ENCODE results near the gene OR2A12. TPM values are rescaled to one million over a fixed set of nuclear protein-coding genes. Genes with fewer than 3 reads are reported as not detected.
A peak's percentile ranks its signal among the peaks of the same experiment; 100 is the strongest.

Gene OR2A12
- total and polyA plus RNA-seq, 4 donors: not detected

- DNase-seq: no peak
- Histone ChIP-seq H3K27ac (ENCODE audit: low read depth in 1 of 2, low read length in 2 of 2) (no peak overlapping the region), H3K27me3 (ENCODE audit: control insufficient read depth in 1 of 2, insufficient read depth in 2 of 2, low read length in 1 of 2) (no peaks in the 10 kb centered on the region), H3K4me3 (ENCODE audit: low read length in 2 of 2) (no peak overlapping the region), H3K4me1 (ENCODE audit: control insufficient read depth in 1 of 2, insufficient read depth in 2 of 2, low read length in 2 of 2) (no peaks in the 10 kb centered on the region), H3K36me3 (ENCODE audit: control insufficient read depth in 1 of 2, insufficient read depth in 2 of 2, low read length in 1 of 2) (no peaks in the 10 kb centered on the region), H3K9me3 (ENCODE audit: control insufficient read depth, low read length) (peaks cover 2% of the 10 kb centered on the region)
- 82 to 87% methylated on average over 2 of the region's 2 CpGs for WGBS, 2 donors
- no peak for ATAC-seq (ENCODE audit: low FRiP score)
- intact Hi-C loops (cut with DNase I): loop anchor here in 1 of 2 donors (10.0 kb wide), 1 partner anchor 166 kb away; no protein-coding TSS in a partner anchor
Measured at GRCh38 chr7:144130730-144131129, 44.7 kb downstream of the OR2A12 start.

- H3K27me3 ChIP-seq (ENCODE audit: control insufficient read depth in 1 of 2, insufficient read depth in 2 of 2, low read length in 1 of 2): no peaks in the 10 kb centered on the region
- ATAC-seq (ENCODE audit: low FRiP score) (no peak), DNase-seq (no peak)
- H3K4me3 ChIP-seq (ENCODE audit: low read length in 2 of 2): no peak overlapping the region
- H3K27ac ChIP-seq (ENCODE audit: low read depth in 1 of 2, low read length in 2 of 2): no peak overlapping the region
- H3K9me3 ChIP-seq (ENCODE audit: control insufficient read depth, low read length): peaks cover 2% of the 10 kb centered on the region
- WGBS, 2 donors: 51 to 73% methylated on average over 3 of the region's 3 CpGs
- intact Hi-C loops (cut with DNase I): loop anchor here in 1 of 2 donors (10.0 kb wide), 1 partner anchor 167 kb away; no protein-coding TSS in a partner anchor
- no peaks in the 10 kb centered on the region for H3K36me3 ChIP-seq (ENCODE audit: control insufficient read depth in 1 of 2, insufficient read depth in 2 of 2, low read length in 1 of 2)
- H3K4me1 ChIP-seq (ENCODE audit: control insufficient read depth in 1 of 2, insufficient read depth in 2 of 2, low read length in 2 of 2): no peaks in the 10 kb centered on the region
Measured at GRCh38 chr7:144132262-144132661, 46.2 kb downstream of the OR2A12 start.

- H3K27me3 ChIP-seq (ENCODE audit: control insufficient read depth in 1 of 2, insufficient read depth in 2 of 2, low read length in 1 of 2): no peaks in the 10 kb centered on the region
- DNase-seq (no peak), ATAC-seq (ENCODE audit: low FRiP score) (no peak)
- H3K4me3 ChIP-seq (ENCODE audit: low read length in 2 of 2): no peak overlapping the region
- no peaks in the 10 kb centered on the region for H3K36me3 ChIP-seq (ENCODE audit: control insufficient read depth in 1 of 2, insufficient read depth in 2 of 2, low read length in 1 of 2)
- no peak overlapping the region for H3K27ac ChIP-seq (ENCODE audit: low read depth in 1 of 2, low read length in 2 of 2)
- peaks cover 2% of the 10 kb centered on the region for H3K9me3 ChIP-seq (ENCODE audit: control insufficient read depth, low read length)
- WGBS, 2 donors: 80 to 83% methylated on average over 6 of the region's 6 CpGs
- H3K4me1 ChIP-seq (ENCODE audit: control insufficient read depth in 1 of 2, insufficient read depth in 2 of 2, low read length in 2 of 2): no peaks in the 10 kb centered on the region
- intact Hi-C loops (cut with DNase I): loop anchor here in 1 of 2 donors (10.0 kb wide), 1 partner anchor 169 kb away; no protein-coding TSS in a partner anchor
Measured at GRCh38 chr7:144133307-144133706, 47.2 kb downstream of the OR2A12 start.

- no peaks in the 10 kb centered on the region for H3K4me1 ChIP-seq (ENCODE audit: control insufficient read depth in 1 of 2, insufficient read depth in 2 of 2, low read length in 2 of 2)
- ATAC-seq (ENCODE audit: low FRiP score) (no peak), DNase-seq (no peak)
- 67 to 72% methylated on average over 1 of the region's 1 CpG for WGBS, 2 donors
- no peaks in the 10 kb centered on the region for H3K36me3 ChIP-seq (ENCODE audit: control insufficient read depth in 1 of 2, insufficient read depth in 2 of 2, low read length in 1 of 2)
- H3K27ac ChIP-seq (ENCODE audit: low read depth in 1 of 2, low read length in 2 of 2): no peak overlapping the region
- H3K4me3 ChIP-seq (ENCODE audit: low read length in 2 of 2): no peak overlapping the region
- peaks cover 2% of the 10 kb centered on the region for H3K9me3 ChIP-seq (ENCODE audit: control insufficient read depth, low read length)
- H3K27me3 ChIP-seq (ENCODE audit: control insufficient read depth in 1 of 2, insufficient read depth in 2 of 2, low read length in 1 of 2): no peaks in the 10 kb centered on the region
- intact Hi-C loops (cut with DNase I): loop anchor here in 1 of 2 donors (10.0 kb wide), 1 partner anchor 169 kb away; no protein-coding TSS in a partner anchor
Measured at GRCh38 chr7:144134116-144134515, 48.0 kb downstream of the OR2A12 start.

- no peaks in the 10 kb centered on the region for H3K9me3 ChIP-seq (ENCODE audit: control insufficient read depth, low read length)
- no peaks in the 10 kb centered on the region for H3K4me1 ChIP-seq (ENCODE audit: control insufficient read depth in 1 of 2, insufficient read depth in 2 of 2, low read length in 2 of 2)
- no peaks in the 10 kb centered on the region for H3K36me3 ChIP-seq (ENCODE audit: control insufficient read depth in 1 of 2, insufficient read depth in 2 of 2, low read length in 1 of 2)
- WGBS, 2 donors: 43 to 67% methylated on average over 1 of the region's 1 CpG
- ATAC-seq (ENCODE audit: low FRiP score) (no peak), DNase-seq (no peak)
- H3K27me3 ChIP-seq (ENCODE audit: control insufficient read depth in 1 of 2, insufficient read depth in 2 of 2, low read length in 1 of 2): no peaks in the 10 kb centered on the region
- intact Hi-C loops (cut with DNase I): loop anchor here in 1 of 2 donors (10.0 kb wide), 1 partner anchor 173 kb away; no protein-coding TSS in a partner anchor
- H3K27ac ChIP-seq (ENCODE audit: low read depth in 1 of 2, low read length in 2 of 2): no peak overlapping the region
- no peak overlapping the region for H3K4me3 ChIP-seq (ENCODE audit: low read length in 2 of 2)
Measured at GRCh38 chr7:144137501-144137900, 51.4 kb downstream of the OR2A12 start.

- Histone ChIP-seq H3K27me3 (ENCODE audit: control insufficient read depth in 1 of 2, insufficient read depth in 2 of 2, low read length in 1 of 2) (no peaks in the 10 kb centered on the region), H3K4me3 (ENCODE audit: low read length in 2 of 2) (no peak overlapping the region), H3K36me3 (ENCODE audit: control insufficient read depth in 1 of 2, insufficient read depth in 2 of 2, low read length in 1 of 2) (no peaks in the 10 kb centered on the region), H3K27ac (ENCODE audit: low read depth in 1 of 2, low read length in 2 of 2) (no peak overlapping the region), H3K4me1 (ENCODE audit: control insufficient read depth in 1 of 2, insufficient read depth in 2 of 2, low read length in 2 of 2) (no peaks in the 10 kb centered on the region), H3K9me3 (ENCODE audit: control insufficient read depth, low read length) (peaks cover 9% of the 10 kb centered on the region)
- intact Hi-C loops (cut with DNase I): no loop called here
- WGBS, 2 donors: 81 to 88% methylated on average over 3 of the region's 3 CpGs
- ATAC-seq (ENCODE audit: low FRiP score): peak; percentile 29
- no peak for DNase-seq
Measured at GRCh38 chr7:144142187-144142586, 56.1 kb downstream of the OR2A12 start.

- 93 to 94% methylated on average over 3 of the region's 3 CpGs for WGBS, 2 donors
- ATAC-seq (ENCODE audit: low FRiP score) (no peak), DNase-seq (no peak)
- intact Hi-C loops (cut with DNase I): no loop called here
- Histone ChIP-seq H3K36me3 (ENCODE audit: control insufficient read depth in 1 of 2, insufficient read depth in 2 of 2, low read length in 1 of 2) (no peaks in the 10 kb centered on the region), H3K27me3 (ENCODE audit: control insufficient read depth in 1 of 2, insufficient read depth in 2 of 2, low read length in 1 of 2) (no peaks in the 10 kb centered on the region), H3K9me3 (ENCODE audit: control insufficient read depth, low read length) (peaks cover 11% of the 10 kb centered on the region), H3K27ac (ENCODE audit: low read depth in 1 of 2, low read length in 2 of 2) (no peak overlapping the region), H3K4me1 (ENCODE audit: control insufficient read depth in 1 of 2, insufficient read depth in 2 of 2, low read length in 2 of 2) (no peaks in the 10 kb centered on the region), H3K4me3 (ENCODE audit: low read length in 2 of 2) (no peak overlapping the region)
Measured at GRCh38 chr7:144144426-144144825, 58.3 kb downstream of the OR2A12 start.

- H3K4me1 ChIP-seq (ENCODE audit: control insufficient read depth in 1 of 2, insufficient read depth in 2 of 2, low read length in 2 of 2): no peaks in the 10 kb centered on the region
- intact Hi-C loops (cut with DNase I): no loop called here
- no peak overlapping the region for H3K4me3 ChIP-seq (ENCODE audit: low read length in 2 of 2)
- H3K36me3 ChIP-seq (ENCODE audit: control insufficient read depth in 1 of 2, insufficient read depth in 2 of 2, low read length in 1 of 2): no peaks in the 10 kb centered on the region
- ATAC-seq (ENCODE audit: low FRiP score) (no peak), DNase-seq (no peak)
- WGBS, 2 donors: 75 to 77% methylated on average over 2 of the region's 2 CpGs
- no peak overlapping the region for H3K27ac ChIP-seq (ENCODE audit: low read depth in 1 of 2, low read length in 2 of 2)
- H3K27me3 ChIP-seq (ENCODE audit: control insufficient read depth in 1 of 2, insufficient read depth in 2 of 2, low read length in 1 of 2): no peaks in the 10 kb centered on the region
- peaks cover 11% of the 10 kb centered on the region for H3K9me3 ChIP-seq (ENCODE audit: control insufficient read depth, low read length)
Measured at GRCh38 chr7:144148224-144148827, 62.2 kb downstream of the OR2A12 start.

Measured in aorta (tissue), 5 donors.